Spleen (tissue), 11 donors: ENCODE measurements around the gene DDX54. TPM values are rescaled to one million over a fixed set of nuclear protein-coding genes. Genes with fewer than 3 reads are reported as not detected.
A peak's percentile ranks its signal among the peaks of the same experiment; 100 is the strongest.
"Not testable (repeated sequence)": the region's sequence is repeated elsewhere in the genome, so short reads cannot be mapped to it uniquely, and the experiment has no call there.

ENCODE experiments used
- DNase-seq: peaks from one replicate; pipeline ENCODE4 v3.0.0-alpha.2; 2020
- H3K27ac ChIP-seq, 8 donors: fragments of 200-600 bp; sonication (generic) in 7 of 8; 1 replicate in 4 of 8; 2 replicates in 4 of 8; pipeline versions ENCODE4 v1.5.0 to v1.8.0; 2016 to 2021; ENCODE audit warnings: inconsistent platforms in 4 of 8, mild to moderate bottlenecking in 4 of 8, moderate library complexity in 1 of 8
- H3K27me3 ChIP-seq, 7 donors: fragments of 200-600 bp; sonication (generic) in 6 of 7; replicated peaks in 1 of 7; 1 replicate in 4 of 7; 2 replicates in 3 of 7; pipeline versions ENCODE4 v1.5.0 to v1.8.0; 2016 to 2021; ENCODE audit warnings: inconsistent platforms in 3 of 7, mild to moderate bottlenecking in 1 of 7
- H3K36me3 ChIP-seq, 6 donors: fragments of 200-600 bp; sonication (generic) in 5 of 6; 1 replicate in 4 of 6; 2 replicates in 2 of 6; pipeline versions ENCODE4 v1.5.0 to v1.8.0; 2016 to 2021; ENCODE audit warnings: inconsistent platforms in 2 of 6
- H3K4me1 ChIP-seq, 6 donors: fragments of 200-600 bp; sonication (generic) in 5 of 6; 1 replicate in 3 of 6; 2 replicates in 3 of 6; pipeline versions ENCODE4 v1.5.0 to v1.8.0; 2016 to 2021; ENCODE audit warnings: inconsistent platforms in 3 of 6
- H3K4me3 ChIP-seq, 8 donors: fragments of 200-600 bp; sonication (generic) in 7 of 8; 1 replicate in 4 of 8; 2 replicates in 4 of 8; pipeline versions ENCODE4 v1.5.0 to v1.8.0; 2016 to 2021; ENCODE audit warnings: inconsistent platforms in 4 of 8, mild to moderate bottlenecking in 4 of 8, moderate library complexity in 2 of 8
- H3K9me3 ChIP-seq, 8 donors: fragments of 200-600 bp; sonication (generic) in 7 of 8; 1 replicate in 4 of 8; 2 replicates in 4 of 8; pipeline versions ENCODE4 v1.5.0 to v1.8.0; 2016 to 2021; ENCODE audit warnings: inconsistent platforms in 4 of 8
- POLR2A ChIP-seq, 3 donors: fragments of 450-650 bp; IDR thresholded peaks; one replicate each; pipeline ENCODE4 v1.5.1; 2017; ENCODE audit warnings: antibody characterized with exemption in 3 of 3, mild to moderate bottlenecking in 1 of 3
- POLR2AphosphoS5 ChIP-seq, 3 donors: sonication (generic); formaldehyde crosslinking; IDR thresholded peaks; one replicate each; pipeline ENCODE4 v1.5.1; 2017; ENCODE audit warnings: antibody characterized with exemption in 3 of 3
- WGBS, 5 donors: extraction: QIAGEN DNeasy Blood & Tissue Kit in 3 of 5; methylation state at CpG; one replicate each; pipeline versions ENCODE4 v1.1.5 to v1.1.7; 2013 to 2018; 5-methylcytosine and 5-hydroxymethylcytosine counted together
- intact Hi-C: fragments of 100-400 bp; cut with DNase I; formaldehyde crosslinking; loops from one replicate; pipeline ENCODE4 v1.15.0; 2023; ENCODE audit warnings: low total_unique reads
- polyA plus RNA-seq, 3 donors: library from polyadenylated mRNA; stranded (reverse); fragments of 200-250 nt; gene quantifications; one replicate each; pipeline ENCODE4 v1.2.1, GENCODE V29; 2013
- total RNA-seq, 7 donors: library from RNA; depleted of rRNA in 3 of 7; stranded (reverse); fragments of >200 nt in 3 of 7; fragmentation: NEBNext Ultra II Directional in 4 of 7; extraction: Animal tissue kit (Norgen Biotek cat#: 25700) in 4 of 7; gene quantifications; one replicate each; pipeline versions ENCODE4 v1.1.0 to v1.2.1, GENCODE V29; 2016 to 2021
- TF ChIP-seq, protein P1 (sequence below), 11 experiments: fragments of 200-600 bp in 7 of 11; fragments of 450-650 bp in 4 of 11; sonication (generic) in 4 of 11; IDR thresholded peaks in 8 of 11; conservative IDR thresholded peaks in 3 of 11; 1 replicate in 7 of 11; 2 replicates in 4 of 11; pipeline versions ENCODE4 v1.4.0 to v1.8.0; 2016 to 2021; ENCODE audit warnings: antibody characterized with exemption in 11 of 11, inconsistent platforms in 4 of 11, mild to moderate bottlenecking in 1 of 11
- donor health status: healthy with polysubstance abuse.
- donor health status: DM: no; HTN: no; CAD: no; lungs with moderate emphysema.
- donor health status: DM: no; HTN: no; CAD: no.
- donor health status: Bipolar disorder and iron deficiency.
- donor health status: healthy.
- donor health status: DM: no; HTN: no; CAD: no.
- donor health status: DM: yes; HTN: yes; CAD: no.

DDX54 gene
- total and polyA plus RNA-seq, 10 donors = 44.4 to 80.3 (median 60.3) TPM

DNA sequence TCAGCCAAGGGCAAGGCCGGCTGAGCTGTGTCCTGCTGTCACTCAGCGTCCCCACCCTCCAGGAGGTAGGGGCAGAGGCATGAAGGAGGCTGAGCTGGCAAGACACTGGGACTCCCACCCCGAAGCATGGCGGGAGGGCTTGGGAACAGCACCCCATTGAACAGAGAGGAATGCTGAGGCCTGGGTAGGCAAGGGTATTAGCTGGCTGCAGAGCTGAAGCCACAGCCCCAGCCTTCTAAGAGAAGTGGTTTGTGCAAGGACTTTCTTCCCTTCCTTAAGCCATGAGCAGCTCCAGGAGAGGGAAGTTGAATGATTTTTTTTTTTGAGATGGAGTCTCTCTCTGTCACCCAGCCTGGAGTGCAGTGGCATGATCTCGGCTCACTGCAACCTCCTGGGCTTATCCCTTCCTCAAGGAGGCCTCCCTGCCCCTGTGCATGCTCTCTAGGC is 42.4 kb downstream of the DDX54 start:
- H3K27ac ChIP-seq = peak overlapping the region in 4 of 8 donors; percentile 46 to 74 (median 66)
- WGBS, 5 donors = 48 to 64% (median 62%) methylated on average over 5 of the region's 5 CpGs

DNA sequence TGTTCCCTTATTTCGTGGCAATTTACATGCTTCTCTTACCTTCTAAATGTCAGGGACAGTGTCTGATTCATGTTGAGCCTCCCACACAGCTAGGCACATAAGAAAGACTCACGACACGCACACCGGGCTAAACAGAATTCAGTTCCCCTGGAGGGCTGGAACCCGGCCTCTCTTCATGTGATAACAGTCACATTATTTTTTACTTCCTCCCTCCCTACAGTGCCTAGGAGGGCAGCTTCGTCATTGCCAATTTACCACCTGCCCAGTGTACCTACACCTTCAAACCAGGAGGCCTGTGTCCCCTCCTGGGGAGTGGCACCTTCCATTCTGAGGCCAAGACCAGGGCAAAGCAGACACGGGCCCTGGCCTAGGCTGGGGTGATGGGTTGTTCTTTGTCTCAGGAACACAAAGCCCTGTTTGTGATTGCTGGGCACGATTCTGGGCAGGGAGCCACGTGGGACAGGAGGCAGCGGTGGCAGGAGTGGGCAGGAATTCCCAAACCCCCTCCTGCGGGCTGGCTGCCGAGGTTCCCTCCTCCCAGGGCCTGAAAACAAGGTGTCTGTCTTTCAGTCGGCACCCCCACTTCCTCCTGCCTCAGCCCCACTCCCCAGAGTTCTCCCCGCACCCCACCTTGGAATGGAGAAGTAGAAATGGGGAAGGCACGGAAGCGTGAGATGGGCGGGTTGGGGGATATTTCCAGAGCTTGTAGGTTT is 42.9 kb downstream of the DDX54 start:
- Histone ChIP-seq H3K27me3 (peaks cover 0 to 6% (median 0%) of the 10 kb centered on the region in 7 donors), H3K36me3 (no peaks in the 10 kb centered on the region), H3K27ac (peak overlapping the region in 6 of 8 donors; percentile 33 to 74 (median 53)), H3K4me1 (peaks cover 0 to 20% (median 13%) of the 10 kb centered on the region in 6 donors), H3K4me3 (no peak overlapping the region), H3K9me3 (peaks cover 0 to 8% (median 6%) of the 10 kb centered on the region in 8 donors)
- DNase-seq = peak; percentile 76
- TF ChIP-seq, protein P1, sequence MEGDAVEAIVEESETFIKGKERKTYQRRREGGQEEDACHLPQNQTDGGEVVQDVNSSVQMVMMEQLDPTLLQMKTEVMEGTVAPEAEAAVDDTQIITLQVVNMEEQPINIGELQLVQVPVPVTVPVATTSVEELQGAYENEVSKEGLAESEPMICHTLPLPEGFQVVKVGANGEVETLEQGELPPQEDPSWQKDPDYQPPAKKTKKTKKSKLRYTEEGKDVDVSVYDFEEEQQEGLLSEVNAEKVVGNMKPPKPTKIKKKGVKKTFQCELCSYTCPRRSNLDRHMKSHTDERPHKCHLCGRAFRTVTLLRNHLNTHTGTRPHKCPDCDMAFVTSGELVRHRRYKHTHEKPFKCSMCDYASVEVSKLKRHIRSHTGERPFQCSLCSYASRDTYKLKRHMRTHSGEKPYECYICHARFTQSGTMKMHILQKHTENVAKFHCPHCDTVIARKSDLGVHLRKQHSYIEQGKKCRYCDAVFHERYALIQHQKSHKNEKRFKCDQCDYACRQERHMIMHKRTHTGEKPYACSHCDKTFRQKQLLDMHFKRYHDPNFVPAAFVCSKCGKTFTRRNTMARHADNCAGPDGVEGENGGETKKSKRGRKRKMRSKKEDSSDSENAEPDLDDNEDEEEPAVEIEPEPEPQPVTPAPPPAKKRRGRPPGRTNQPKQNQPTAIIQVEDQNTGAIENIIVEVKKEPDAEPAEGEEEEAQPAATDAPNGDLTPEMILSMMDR (IDR thresholded peaks at IDR 0.05 in 8 of 11, conservative IDR thresholded peaks at IDR 0.05 in 3 of 11) = no peak
- TF ChIP-seq POLR2A (IDR thresholded peaks at IDR 0.05) = no peak
- 25 to 41% (median 39%) methylated on average over 17 of the region's 17 CpGs for WGBS, 5 donors
- intact Hi-C loops = no loop called here

More for the DNA sequence above, 42.4 kb downstream of the DDX54 start:
- Histone ChIP-seq H3K27me3 (peaks cover 0 to under 1% (median 0%) of the 10 kb centered on the region in 7 donors), H3K9me3 (peaks cover 0 to 10% (median 6%) of the 10 kb centered on the region in 8 donors), H3K4me1 (peaks cover 0 to 20% (median 13%) of the 10 kb centered on the region in 6 donors), H3K36me3 (no peaks in the 10 kb centered on the region), H3K4me3 (no peak overlapping the region)
- no peak for DNase-seq
- TF ChIP-seq POLR2A (IDR thresholded peaks at IDR 0.05) (no peak), POLR2AphosphoS5 (IDR thresholded peaks at IDR 0.05) (no peak)
- TF ChIP-seq, protein P1 (IDR thresholded peaks at IDR 0.05 in 8 of 11, conservative IDR thresholded peaks at IDR 0.05 in 3 of 11) = no peak
- intact Hi-C loops = no loop called here

DNA sequence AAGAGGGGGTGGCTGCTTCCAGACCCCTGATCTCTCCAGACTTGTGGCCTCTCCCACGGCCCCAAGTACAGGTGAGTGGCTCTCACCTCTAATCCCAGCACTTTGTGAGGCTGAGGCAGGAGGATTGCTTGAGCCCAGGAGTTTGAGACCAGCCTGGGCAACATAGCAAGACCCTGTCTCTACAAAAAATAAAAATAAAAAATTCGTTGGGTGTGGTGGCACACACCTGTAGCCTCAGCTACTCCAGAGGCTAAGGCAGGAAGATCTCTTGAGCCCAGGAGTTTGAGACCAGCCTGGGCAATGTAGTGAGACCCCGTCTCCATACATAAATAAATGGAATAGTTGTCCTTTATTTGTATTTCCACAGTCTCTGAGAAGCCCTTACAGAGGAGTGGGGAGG is 43.6 kb downstream of the DDX54 start:
- not testable (repeated sequence) for DNase-seq
- Histone ChIP-seq H3K4me1 (peaks cover 0 to 20% (median 13%) of the 10 kb centered on the region in 6 donors), H3K27ac (peak overlapping the region in 4 of 8 donors; percentile 46 to 74 (median 66))

DNA sequence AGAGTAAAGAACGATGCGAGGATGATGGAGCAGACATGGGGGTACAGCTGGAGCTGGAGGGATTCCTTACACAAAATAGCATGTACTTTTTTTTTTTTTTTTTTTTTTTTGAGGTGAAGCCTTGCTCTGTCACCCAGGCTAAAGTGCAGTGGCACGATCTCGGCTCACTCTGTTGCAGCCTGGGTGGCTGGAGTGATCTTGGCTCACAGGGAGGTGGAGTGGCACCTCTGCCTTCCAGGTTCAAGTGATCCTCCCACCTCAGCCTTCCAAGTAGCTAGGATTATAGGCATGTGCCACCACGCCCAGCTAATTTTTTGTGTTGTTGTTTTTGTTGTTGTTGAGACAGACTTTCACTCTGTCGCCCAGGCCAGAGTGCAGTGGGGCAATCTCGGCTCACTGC is 44.6 kb downstream of the DDX54 start:
- no peaks in the 10 kb centered on the region for H3K36me3 ChIP-seq

More for the DNA sequence above, 43.6 kb downstream of the DDX54 start:
- H3K9me3 ChIP-seq, intact Hi-C loops, H3K36me3 ChIP-seq, H3K4me3 ChIP-seq: not testable (repeated sequence)
- peaks cover 0 to 13% (median 0%) of the 10 kb centered on the region in 7 donors for H3K27me3 ChIP-seq
- 70 to 92% (median 80%) methylated on average over 3 of the region's 3 CpGs for WGBS, 5 donors

More for the DNA sequence above, 44.6 kb downstream of the DDX54 start:
- Histone ChIP-seq H3K27me3 (peaks cover 0 to 23% (median 8%) of the 10 kb centered on the region in 7 donors), H3K9me3 (no peaks in the 10 kb centered on the region), H3K4me1 (peaks cover 2 to 30% (median 20%) of the 10 kb centered on the region in 6 donors), H3K4me3 (no peak overlapping the region), H3K27ac (no peak overlapping the region)
- peak; percentile 31 for DNase-seq
- TF ChIP-seq, protein P1 (IDR thresholded peaks at IDR 0.05 in 8 of 11, conservative IDR thresholded peaks at IDR 0.05 in 3 of 11) = no peak
- no peak for TF ChIP-seq POLR2AphosphoS5 (IDR thresholded peaks at IDR 0.05)
- TF ChIP-seq POLR2A (IDR thresholded peaks at IDR 0.05) = no peak
- intact Hi-C loops = no loop called here
- 82 to 92% (median 88%) methylated on average over 7 of the region's 7 CpGs for WGBS, 5 donors
